Keratinocyte (primary cell): Measurements from ENCODE around the gene YWHAQ. TPM values are rescaled to one million over a fixed set of nuclear protein-coding genes. Genes with fewer than 3 reads are reported as not detected.

Source experiments
- DNase-seq: peaks from one replicate; pipeline ENCODE4 v3.0.0-alpha.2; 2011; ENCODE audit warnings: low read depth, missing footprints, low spot score
- FAIRE-seq: peaks from 2 replicates; lab custom pipeline; 2011; peaks lifted over from hg19 to GRCh38; lab: Jason Lieb, UNC
- H2AFZ ChIP-seq: 2 replicates; pipeline ENCODE4 v1.6.0; 2012; ENCODE audit warnings: low read length, control low read depth, inconsistent platforms; ENCODE audit not compliant: control insufficient read depth
- H3K27ac ChIP-seq: 2 replicates; pipeline ENCODE4 v1.5.1; 2011; ENCODE audit warnings: low read length; ENCODE audit not compliant: control insufficient read depth, insufficient read depth
- H3K27me3 ChIP-seq: 3 replicates; pipeline ENCODE4 v1.6.0; 2011; ENCODE audit warnings: low read length; ENCODE audit not compliant: control insufficient read depth, insufficient read depth; ENCODE audit errors: extremely low read depth
- H3K36me3 ChIP-seq, 2 experiments: 2 replicates in 1 of 2; 3 replicates in 1 of 2; pipeline ENCODE4 v1.5.1; 2011; ENCODE audit warnings: low read length in 2 of 2, mild to moderate bottlenecking in 1 of 2; ENCODE audit not compliant: control insufficient read depth in 2 of 2, insufficient read depth in 2 of 2; ENCODE audit errors: extremely low read depth in 1 of 2
- H3K4me1 ChIP-seq: 3 replicates; pipeline ENCODE4 v1.5.1; 2011; ENCODE audit warnings: low read length; ENCODE audit not compliant: control insufficient read depth, insufficient read depth; ENCODE audit errors: extremely low read depth
- H3K4me2 ChIP-seq: 3 replicates; pipeline ENCODE4 v1.6.0; 2011; ENCODE audit warnings: low read depth, low read length; ENCODE audit not compliant: control insufficient read depth, insufficient read depth; ENCODE audit errors: extremely low read depth
- H3K4me3 ChIP-seq, 3 experiments: fragments of 200-600 bp in 1 of 3; sonication (generic) in 1 of 3; 2 replicates in 2 of 3; 3 replicates in 1 of 3; pipeline ENCODE4 v1.5.1; 2011 to 2016; ENCODE audit warnings: low read length in 3 of 3, mild to moderate bottlenecking in 3 of 3, control low read depth in 2 of 3, inconsistent platforms in 1 of 3, low read depth in 1 of 3, mixed read lengths in 1 of 3, mixed run types in 1 of 3, moderate library complexity in 1 of 3; ENCODE audit not compliant: control insufficient read depth in 2 of 3, insufficient read depth in 2 of 3; ENCODE audit errors: extremely low read depth in 1 of 3
- H3K79me2 ChIP-seq: 2 replicates; pipeline ENCODE4 v1.6.0; 2012; ENCODE audit warnings: low read length; ENCODE audit not compliant: control insufficient read depth, insufficient read depth
- H3K9ac ChIP-seq: 3 replicates; pipeline ENCODE4 v1.6.0; 2011; ENCODE audit warnings: low read length; ENCODE audit not compliant: control insufficient read depth, insufficient read depth; ENCODE audit errors: extremely low read depth
- H3K9me1 ChIP-seq: 3 replicates; pipeline ENCODE4 v1.6.0; 2011; ENCODE audit warnings: low read length; ENCODE audit not compliant: control insufficient read depth, insufficient read depth; ENCODE audit errors: extremely low read depth
- H3K9me3 ChIP-seq: 2 replicates; pipeline ENCODE4 v1.5.1; 2012; ENCODE audit warnings: low read depth, low read length; ENCODE audit not compliant: control insufficient read depth
- H4K20me1 ChIP-seq: 3 replicates; pipeline ENCODE4 v1.6.0; 2011; ENCODE audit warnings: low read length; ENCODE audit not compliant: control insufficient read depth, insufficient read depth; ENCODE audit errors: extremely low read depth
- EZH2 ChIP-seq: IDR thresholded peaks from one replicate; pipeline ENCODE4 v1.6.1; 2012; ENCODE audit warnings: inconsistent platforms, mild to moderate bottlenecking, low read length, moderate library complexity
- dilution Hi-C: fragments of 300-500 bp; cut with MboI; formaldehyde crosslinking; loops from one replicate; pipeline ENCODE4 v1.7.0; 2020; ENCODE audit warnings: low sequenced_read_pairs; ENCODE audit not compliant: extremely low pct_ligation_motif_present
- polyA plus RNA-seq, 5 experiments: library from polyadenylated mRNA; depleted of rRNA in 3 of 5; stranded (reverse) in 3 of 5; stranded (forward) in 1 of 5; unstranded in 1 of 5; fragments of >200 nt; gene quantifications; 1 replicate in 1 of 5; 2 replicates in 3 of 5; 3 replicates in 1 of 5; pipeline versions ENCODE4 v1.2.1 to v1.2.3, GENCODE V29; 2011 to 2012; ENCODE audit warnings: missing spikeins in 2 of 5, low read depth in 1 of 5, low replicate concordance in 1 of 5
- TF ChIP-seq, protein P1 (sequence below), 3 experiments: IDR thresholded peaks in 1 of 3; conservative IDR thresholded peaks in 1 of 3; optimal IDR thresholded peaks in 1 of 3; 2 replicates in 2 of 3; 3 replicates in 1 of 3; pipeline versions ENCODE3 to v1.5.1; 2011; ENCODE audit warnings: low read length in 3 of 3, mild to moderate bottlenecking in 3 of 3, moderate library complexity in 2 of 3, control low read depth in 1 of 3, inconsistent platforms in 1 of 3; ENCODE audit not compliant: insufficient read depth in 2 of 3; ENCODE audit errors: extremely low read depth in 1 of 3

YWHAQ gene
- polyA plus RNA-seq, 1 donor (not counting 4 experiments of a cell fraction or from before 2014, with no cell fraction given), result 593 TPM

DNA sequence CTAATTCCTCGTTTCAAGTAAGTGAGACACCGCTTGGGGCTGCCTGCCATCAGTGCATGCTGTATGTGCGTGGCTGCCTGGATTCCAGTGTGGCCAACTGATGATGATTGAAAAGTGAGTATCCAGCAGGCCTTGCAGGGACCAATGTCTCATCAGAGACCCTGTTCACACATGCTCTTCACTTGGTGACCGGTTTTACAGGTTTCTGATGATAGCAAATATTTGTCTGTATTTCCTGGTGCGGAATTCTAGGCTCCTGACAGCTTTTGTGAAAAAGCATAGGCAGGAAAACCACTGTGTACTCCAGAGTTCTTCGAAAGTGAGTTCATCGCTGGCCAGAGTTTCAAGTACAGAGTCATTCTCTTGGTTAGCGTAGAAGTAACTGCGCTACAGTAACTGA lies 13.8 kb upstream of the YWHAQ start:
- dilution Hi-C loops, result no loop called here
- no peaks in the 10 kb centered on the region for H3K79me2 ChIP-seq
- no peaks in the 10 kb centered on the region for H3K27me3 ChIP-seq
- H3K9ac ChIP-seq, result peak overlapping the region; percentile 63
- peak overlapping the region; percentile 62 for H2AFZ ChIP-seq
- H3K4me1 ChIP-seq, result peaks cover 32% of the 10 kb centered on the region
- H4K20me1 ChIP-seq, result no peaks in the 10 kb centered on the region
- no peaks in the 10 kb centered on the region for H3K9me3 ChIP-seq
- H3K9me1 ChIP-seq, result no peaks in the 10 kb centered on the region
- DNase-seq, result peak; percentile 79
- no peaks in the 10 kb centered on the region for H3K36me3 ChIP-seq
- no peak for TF ChIP-seq EZH2
- TF ChIP-seq, protein P1, sequence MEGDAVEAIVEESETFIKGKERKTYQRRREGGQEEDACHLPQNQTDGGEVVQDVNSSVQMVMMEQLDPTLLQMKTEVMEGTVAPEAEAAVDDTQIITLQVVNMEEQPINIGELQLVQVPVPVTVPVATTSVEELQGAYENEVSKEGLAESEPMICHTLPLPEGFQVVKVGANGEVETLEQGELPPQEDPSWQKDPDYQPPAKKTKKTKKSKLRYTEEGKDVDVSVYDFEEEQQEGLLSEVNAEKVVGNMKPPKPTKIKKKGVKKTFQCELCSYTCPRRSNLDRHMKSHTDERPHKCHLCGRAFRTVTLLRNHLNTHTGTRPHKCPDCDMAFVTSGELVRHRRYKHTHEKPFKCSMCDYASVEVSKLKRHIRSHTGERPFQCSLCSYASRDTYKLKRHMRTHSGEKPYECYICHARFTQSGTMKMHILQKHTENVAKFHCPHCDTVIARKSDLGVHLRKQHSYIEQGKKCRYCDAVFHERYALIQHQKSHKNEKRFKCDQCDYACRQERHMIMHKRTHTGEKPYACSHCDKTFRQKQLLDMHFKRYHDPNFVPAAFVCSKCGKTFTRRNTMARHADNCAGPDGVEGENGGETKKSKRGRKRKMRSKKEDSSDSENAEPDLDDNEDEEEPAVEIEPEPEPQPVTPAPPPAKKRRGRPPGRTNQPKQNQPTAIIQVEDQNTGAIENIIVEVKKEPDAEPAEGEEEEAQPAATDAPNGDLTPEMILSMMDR (optimal IDR thresholded peaks at IDR 0.05 in 1 of 3, IDR thresholded peaks at IDR 0.05 in 1 of 3, conservative IDR thresholded peaks at IDR 0.05 in 1 of 3; ENCODE audit: extremely low read depth in 1 of 3, insufficient read depth in 2 of 3, low read length in 3 of 3), result peak in 1 of 3 experiments; percentile 36
- H3K4me2 ChIP-seq, result peak overlapping the region; percentile 78
- peak; percentile 98 for FAIRE-seq
- peak overlapping the region in 2 of 3 experiments; percentile 7 to 36 for H3K4me3 ChIP-seq
- peak overlapping the region; percentile 76 for H3K27ac ChIP-seq

DNA sequence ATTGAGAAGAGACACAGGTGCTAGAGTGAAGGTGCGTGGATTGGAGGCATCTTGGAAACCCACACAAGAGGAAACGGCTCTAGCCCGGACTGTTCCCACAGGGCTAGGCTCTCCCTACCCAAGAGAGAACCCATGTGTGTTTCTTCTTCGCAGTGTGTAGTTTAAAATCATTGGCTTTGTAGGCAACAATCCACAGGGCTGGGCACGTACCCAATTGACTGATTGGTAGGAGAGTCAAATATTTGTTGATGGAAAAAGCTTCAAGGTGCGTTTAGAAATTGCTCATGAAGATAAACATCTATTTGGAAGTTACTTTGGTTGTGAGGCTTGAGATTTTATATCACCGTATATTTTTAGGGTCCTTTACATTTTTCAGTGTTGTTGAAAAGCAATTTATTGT lies 13.2 kb upstream of the YWHAQ start:
- TF ChIP-seq EZH2, result no peak
- TF ChIP-seq, protein P1 (optimal IDR thresholded peaks at IDR 0.05 in 1 of 3, IDR thresholded peaks at IDR 0.05 in 1 of 3, conservative IDR thresholded peaks at IDR 0.05 in 1 of 3; ENCODE audit: extremely low read depth in 1 of 3, insufficient read depth in 2 of 3, low read length in 3 of 3), result no peak
- Histone ChIP-seq H3K9me1 (no peaks in the 10 kb centered on the region), H2AFZ (no peak overlapping the region), H3K27ac (peak overlapping the region; percentile 36), H3K4me2 (peak overlapping the region; percentile 78), H3K4me1 (peaks cover 32% of the 10 kb centered on the region), H3K9ac (no peak overlapping the region), H3K4me3 (no peak overlapping the region), H4K20me1 (no peaks in the 10 kb centered on the region), H3K27me3 (no peaks in the 10 kb centered on the region), H3K9me3 (no peaks in the 10 kb centered on the region), H3K79me2 (no peaks in the 10 kb centered on the region), H3K36me3 (no peaks in the 10 kb centered on the region)
- FAIRE-seq (peak; percentile 57), DNase-seq (no peak)
- dilution Hi-C loops, result no loop called here
